Keratinocyte (primary cell): ENCODE results near the gene CYBB. TPM values are rescaled to one million over a fixed set of nuclear protein-coding genes. Genes with fewer than 3 reads are reported as not detected.

ENCODE experiments used
- DNase-seq: peaks from one replicate; pipeline ENCODE4 v3.0.0-alpha.2; 2011; ENCODE audit warnings: low read depth, missing footprints, low spot score
- FAIRE-seq: peaks from 2 replicates; lab custom pipeline; 2011; peaks lifted over from hg19 to GRCh38; lab: Jason Lieb, UNC
- H2AFZ ChIP-seq: 2 replicates; pipeline ENCODE4 v1.6.0; 2012; ENCODE audit warnings: low read length, control low read depth, inconsistent platforms; ENCODE audit not compliant: control insufficient read depth
- H3K27ac ChIP-seq: 2 replicates; pipeline ENCODE4 v1.5.1; 2011; ENCODE audit warnings: low read length; ENCODE audit not compliant: control insufficient read depth, insufficient read depth
- H3K27me3 ChIP-seq: 3 replicates; pipeline ENCODE4 v1.6.0; 2011; ENCODE audit warnings: low read length; ENCODE audit not compliant: control insufficient read depth, insufficient read depth; ENCODE audit errors: extremely low read depth
- H3K36me3 ChIP-seq, 2 experiments: 2 replicates in 1 of 2; 3 replicates in 1 of 2; pipeline ENCODE4 v1.5.1; 2011; ENCODE audit warnings: low read length in 2 of 2, mild to moderate bottlenecking in 1 of 2; ENCODE audit not compliant: control insufficient read depth in 2 of 2, insufficient read depth in 2 of 2; ENCODE audit errors: extremely low read depth in 1 of 2
- H3K4me1 ChIP-seq: 3 replicates; pipeline ENCODE4 v1.5.1; 2011; ENCODE audit warnings: low read length; ENCODE audit not compliant: control insufficient read depth, insufficient read depth; ENCODE audit errors: extremely low read depth
- H3K4me2 ChIP-seq: 3 replicates; pipeline ENCODE4 v1.6.0; 2011; ENCODE audit warnings: low read depth, low read length; ENCODE audit not compliant: control insufficient read depth, insufficient read depth; ENCODE audit errors: extremely low read depth
- H3K4me3 ChIP-seq, 3 experiments: fragments of 200-600 bp in 1 of 3; sonication (generic) in 1 of 3; 2 replicates in 2 of 3; 3 replicates in 1 of 3; pipeline ENCODE4 v1.5.1; 2011 to 2016; ENCODE audit warnings: low read length in 3 of 3, mild to moderate bottlenecking in 3 of 3, control low read depth in 2 of 3, inconsistent platforms in 1 of 3, low read depth in 1 of 3, mixed read lengths in 1 of 3, mixed run types in 1 of 3, moderate library complexity in 1 of 3; ENCODE audit not compliant: control insufficient read depth in 2 of 3, insufficient read depth in 2 of 3; ENCODE audit errors: extremely low read depth in 1 of 3
- H3K79me2 ChIP-seq: 2 replicates; pipeline ENCODE4 v1.6.0; 2012; ENCODE audit warnings: low read length; ENCODE audit not compliant: control insufficient read depth, insufficient read depth
- H3K9ac ChIP-seq: 3 replicates; pipeline ENCODE4 v1.6.0; 2011; ENCODE audit warnings: low read length; ENCODE audit not compliant: control insufficient read depth, insufficient read depth; ENCODE audit errors: extremely low read depth
- H3K9me1 ChIP-seq: 3 replicates; pipeline ENCODE4 v1.6.0; 2011; ENCODE audit warnings: low read length; ENCODE audit not compliant: control insufficient read depth, insufficient read depth; ENCODE audit errors: extremely low read depth
- H3K9me3 ChIP-seq: 2 replicates; pipeline ENCODE4 v1.5.1; 2012; ENCODE audit warnings: low read depth, low read length; ENCODE audit not compliant: control insufficient read depth
- H4K20me1 ChIP-seq: 3 replicates; pipeline ENCODE4 v1.6.0; 2011; ENCODE audit warnings: low read length; ENCODE audit not compliant: control insufficient read depth, insufficient read depth; ENCODE audit errors: extremely low read depth
- EZH2 ChIP-seq: IDR thresholded peaks from one replicate; pipeline ENCODE4 v1.6.1; 2012; ENCODE audit warnings: inconsistent platforms, mild to moderate bottlenecking, low read length, moderate library complexity
- dilution Hi-C: fragments of 300-500 bp; cut with MboI; formaldehyde crosslinking; loops from one replicate; pipeline ENCODE4 v1.7.0; 2020; ENCODE audit warnings: low sequenced_read_pairs; ENCODE audit not compliant: extremely low pct_ligation_motif_present
- polyA plus RNA-seq, 5 experiments: library from polyadenylated mRNA; depleted of rRNA in 3 of 5; stranded (reverse) in 3 of 5; stranded (forward) in 1 of 5; unstranded in 1 of 5; fragments of >200 nt; gene quantifications; 1 replicate in 1 of 5; 2 replicates in 3 of 5; 3 replicates in 1 of 5; pipeline versions ENCODE4 v1.2.1 to v1.2.3, GENCODE V29; 2011 to 2012; ENCODE audit warnings: missing spikeins in 2 of 5, low read depth in 1 of 5, low replicate concordance in 1 of 5
- TF ChIP-seq, protein P1 (sequence below), 3 experiments: IDR thresholded peaks in 1 of 3; conservative IDR thresholded peaks in 1 of 3; optimal IDR thresholded peaks in 1 of 3; 2 replicates in 2 of 3; 3 replicates in 1 of 3; pipeline versions ENCODE3 to v1.5.1; 2011; ENCODE audit warnings: low read length in 3 of 3, mild to moderate bottlenecking in 3 of 3, moderate library complexity in 2 of 3, control low read depth in 1 of 3, inconsistent platforms in 1 of 3; ENCODE audit not compliant: insufficient read depth in 2 of 3; ENCODE audit errors: extremely low read depth in 1 of 3

The CYBB gene
- polyA plus RNA-seq, 1 donor (not counting 4 experiments of a cell fraction or from before 2014, with no cell fraction given): 0.03 TPM

DNA sequence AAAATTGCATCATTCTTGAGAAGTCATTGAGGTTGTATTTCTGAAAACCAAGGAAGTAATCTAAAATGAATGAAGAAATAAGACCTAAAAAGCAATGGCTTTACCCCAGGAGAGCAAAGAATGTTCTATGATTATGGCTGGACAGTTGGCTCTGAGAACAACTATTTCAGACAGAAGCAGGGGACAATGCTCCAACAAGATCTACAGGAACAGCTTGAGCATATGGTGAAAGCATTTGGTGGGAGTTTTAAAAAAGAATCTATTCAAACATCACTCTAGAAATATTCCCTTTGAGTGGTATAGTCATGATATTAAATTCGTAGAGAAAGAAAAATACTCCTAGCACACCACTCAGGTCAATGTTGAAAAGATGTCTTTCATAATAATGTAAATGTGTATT, 40.8 kb downstream of the CYBB start:
- Histone ChIP-seq H3K4me2 (no peak overlapping the region), H3K9me3 (no peaks in the 10 kb centered on the region), H4K20me1 (no peaks in the 10 kb centered on the region), H2AFZ (no peak overlapping the region), H3K27me3 (no peaks in the 10 kb centered on the region), H3K4me3 (no peak overlapping the region), H3K79me2 (no peaks in the 10 kb centered on the region), H3K9me1 (no peaks in the 10 kb centered on the region), H3K36me3 (no peaks in the 10 kb centered on the region), H3K9ac (no peak overlapping the region), H3K4me1 (no peaks in the 10 kb centered on the region), H3K27ac (no peak overlapping the region)
- DNase-seq (no peak), FAIRE-seq (no peak)
- TF ChIP-seq, protein P1, sequence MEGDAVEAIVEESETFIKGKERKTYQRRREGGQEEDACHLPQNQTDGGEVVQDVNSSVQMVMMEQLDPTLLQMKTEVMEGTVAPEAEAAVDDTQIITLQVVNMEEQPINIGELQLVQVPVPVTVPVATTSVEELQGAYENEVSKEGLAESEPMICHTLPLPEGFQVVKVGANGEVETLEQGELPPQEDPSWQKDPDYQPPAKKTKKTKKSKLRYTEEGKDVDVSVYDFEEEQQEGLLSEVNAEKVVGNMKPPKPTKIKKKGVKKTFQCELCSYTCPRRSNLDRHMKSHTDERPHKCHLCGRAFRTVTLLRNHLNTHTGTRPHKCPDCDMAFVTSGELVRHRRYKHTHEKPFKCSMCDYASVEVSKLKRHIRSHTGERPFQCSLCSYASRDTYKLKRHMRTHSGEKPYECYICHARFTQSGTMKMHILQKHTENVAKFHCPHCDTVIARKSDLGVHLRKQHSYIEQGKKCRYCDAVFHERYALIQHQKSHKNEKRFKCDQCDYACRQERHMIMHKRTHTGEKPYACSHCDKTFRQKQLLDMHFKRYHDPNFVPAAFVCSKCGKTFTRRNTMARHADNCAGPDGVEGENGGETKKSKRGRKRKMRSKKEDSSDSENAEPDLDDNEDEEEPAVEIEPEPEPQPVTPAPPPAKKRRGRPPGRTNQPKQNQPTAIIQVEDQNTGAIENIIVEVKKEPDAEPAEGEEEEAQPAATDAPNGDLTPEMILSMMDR (optimal IDR thresholded peaks at IDR 0.05 in 1 of 3, IDR thresholded peaks at IDR 0.05 in 1 of 3, conservative IDR thresholded peaks at IDR 0.05 in 1 of 3; ENCODE audit: extremely low read depth in 1 of 3, insufficient read depth in 2 of 3, low read length in 3 of 3): no peak
- TF ChIP-seq EZH2: no peak
- dilution Hi-C loops: no loop called here

DNA sequence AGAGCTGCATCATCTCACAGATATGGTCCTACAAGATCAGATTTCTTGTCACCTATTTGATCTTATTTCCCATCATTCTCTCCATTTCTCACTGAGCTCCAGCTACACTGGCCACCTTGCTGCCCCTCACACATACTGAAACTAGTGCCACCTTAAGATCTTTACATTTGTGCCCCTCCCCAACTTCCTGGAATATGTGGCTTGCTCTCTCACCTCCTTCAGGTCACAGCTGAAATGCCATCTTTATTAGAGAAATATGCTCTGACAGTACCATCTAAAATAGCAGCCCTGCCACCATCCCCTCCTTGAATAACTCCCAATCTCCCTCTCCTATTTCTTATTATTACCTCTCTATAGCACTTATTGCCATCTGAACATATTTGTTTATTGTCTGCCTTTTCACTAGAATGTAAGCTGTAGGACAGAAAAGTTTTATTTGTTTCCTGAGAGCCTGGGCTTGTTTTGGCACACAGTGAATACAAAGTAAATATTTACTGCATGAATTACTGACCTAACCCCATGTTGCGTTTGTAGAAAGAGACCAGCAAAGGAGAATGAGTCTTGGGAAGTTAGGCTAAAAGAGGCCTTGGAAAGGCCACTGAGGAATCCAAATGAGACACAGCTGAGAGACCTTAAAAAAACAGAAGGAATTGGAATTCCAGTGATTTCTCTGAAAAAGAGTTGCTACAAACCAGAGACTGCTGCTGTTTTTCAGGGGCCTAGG, 44.8 kb downstream of the CYBB start:
- H3K79me2 ChIP-seq: no peaks in the 10 kb centered on the region
- H3K27ac ChIP-seq: no peak overlapping the region
- no peak overlapping the region for H3K4me3 ChIP-seq
- TF ChIP-seq, protein P1 (optimal IDR thresholded peaks at IDR 0.05 in 1 of 3, IDR thresholded peaks at IDR 0.05 in 1 of 3, conservative IDR thresholded peaks at IDR 0.05 in 1 of 3; ENCODE audit: extremely low read depth in 1 of 3, insufficient read depth in 2 of 3, low read length in 3 of 3): no peak
- TF ChIP-seq EZH2: no peak
- DNase-seq: no peak
- dilution Hi-C loops: no loop called here
- no peak overlapping the region for H3K4me2 ChIP-seq
- H2AFZ ChIP-seq: no peak overlapping the region
- no peaks in the 10 kb centered on the region for H4K20me1 ChIP-seq
- no peaks in the 10 kb centered on the region for H3K36me3 ChIP-seq
- H3K9me1 ChIP-seq: no peaks in the 10 kb centered on the region
- no peaks in the 10 kb centered on the region for H3K4me1 ChIP-seq
- no peaks in the 10 kb centered on the region for H3K9me3 ChIP-seq
- H3K9ac ChIP-seq: no peak overlapping the region
- FAIRE-seq: no peak
- no peaks in the 10 kb centered on the region for H3K27me3 ChIP-seq
